KMS-11 (cell line): ENCODE results near the gene ADAM21.

ENCODE experiments used
- H2AFZ ChIP-seq: fragments of 200-600 bp; sonication (generic); 2 replicates; pipeline ENCODE4 v1.6.1; 2016; ENCODE audit warnings: antibody characterized with exemption, mixed run types, low read depth
- H3K27ac ChIP-seq: fragments of 200-600 bp; sonication (generic); 2 replicates; pipeline ENCODE4 v1.6.1; 2016; ENCODE audit warnings: mild to moderate bottlenecking, mixed run types
- H3K27me3 ChIP-seq: fragments of 200-600 bp; sonication (generic); 2 replicates; pipeline ENCODE4 v1.6.1; 2017; ENCODE audit warnings: mild to moderate bottlenecking, low read depth, mixed run types, moderate library complexity; ENCODE audit not compliant: insufficient read depth
- H3K36me3 ChIP-seq: fragments of 200-600 bp; sonication (generic); 2 replicates; pipeline ENCODE4 v1.6.1; 2017; ENCODE audit warnings: mild to moderate bottlenecking, mixed run types; ENCODE audit not compliant: insufficient read depth
- H3K4me1 ChIP-seq: fragments of 200-600 bp; sonication (generic); 2 replicates; pipeline ENCODE4 v1.6.1; 2016; ENCODE audit warnings: mild to moderate bottlenecking, low read depth, mixed run types; ENCODE audit not compliant: poor library complexity, severe bottlenecking
- H3K4me2 ChIP-seq: fragments of 200-600 bp; sonication (generic); 2 replicates; pipeline ENCODE4 v1.7.0; 2016; ENCODE audit warnings: mild to moderate bottlenecking, mixed run types
- H3K4me3 ChIP-seq: fragments of 200-600 bp; sonication (generic); IDR thresholded peaks from 2 replicates; pipeline ENCODE4 v1.6.1; 2017; ENCODE audit warnings: low read depth, low read length, mixed read lengths; ENCODE audit not compliant: insufficient read depth
- H3K79me2 ChIP-seq: fragments of 200-600 bp; sonication (generic); 2 replicates; pipeline ENCODE4 v1.6.1; 2016; ENCODE audit warnings: low read depth, mixed run types; ENCODE audit not compliant: insufficient read depth
- H3K9ac ChIP-seq: fragments of 200-600 bp; sonication (generic); 2 replicates; pipeline ENCODE4 v1.6.1; 2016; ENCODE audit warnings: mild to moderate bottlenecking, mixed run types
- H4K20me1 ChIP-seq: fragments of 200-600 bp; sonication (generic); 2 replicates; pipeline ENCODE4 v1.6.1; 2016; ENCODE audit warnings: mild to moderate bottlenecking, mixed run types; ENCODE audit not compliant: insufficient read depth
- CTCF ChIP-seq: fragments of 200-600 bp; sonication (generic); conservative IDR thresholded peaks from 2 replicates; pipeline ENCODE4 v1.6.1; 2017; ENCODE audit warnings: low read depth, mild to moderate bottlenecking, antibody characterized with exemption, low read length, moderate library complexity, mixed read lengths

The ADAM21 gene

GRCh38 chr14:70436867-70437266 is 15.1 kb upstream of the ADAM21 start:
- H2AFZ ChIP-seq, result no peak overlapping the region
- H3K79me2 ChIP-seq, result no peaks in the 10 kb centered on the region
- no peak overlapping the region for H3K4me2 ChIP-seq
- no peak overlapping the region for H3K9ac ChIP-seq
- H3K27me3 ChIP-seq, result no peaks in the 10 kb centered on the region
- H3K4me1 ChIP-seq, result no peaks in the 10 kb centered on the region
- TF ChIP-seq CTCF, result no peak
- H3K27ac ChIP-seq, result no peak overlapping the region
- no peaks in the 10 kb centered on the region for H4K20me1 ChIP-seq
- H3K36me3 ChIP-seq, result no peaks in the 10 kb centered on the region
- H3K4me3 ChIP-seq, result no peak overlapping the region

GRCh38 chr14:70441641-70442040 is 10.3 kb upstream of the ADAM21 start:
- no peak for TF ChIP-seq CTCF
- no peaks in the 10 kb centered on the region for H3K4me1 ChIP-seq
- no peaks in the 10 kb centered on the region for H3K27me3 ChIP-seq

DNA sequence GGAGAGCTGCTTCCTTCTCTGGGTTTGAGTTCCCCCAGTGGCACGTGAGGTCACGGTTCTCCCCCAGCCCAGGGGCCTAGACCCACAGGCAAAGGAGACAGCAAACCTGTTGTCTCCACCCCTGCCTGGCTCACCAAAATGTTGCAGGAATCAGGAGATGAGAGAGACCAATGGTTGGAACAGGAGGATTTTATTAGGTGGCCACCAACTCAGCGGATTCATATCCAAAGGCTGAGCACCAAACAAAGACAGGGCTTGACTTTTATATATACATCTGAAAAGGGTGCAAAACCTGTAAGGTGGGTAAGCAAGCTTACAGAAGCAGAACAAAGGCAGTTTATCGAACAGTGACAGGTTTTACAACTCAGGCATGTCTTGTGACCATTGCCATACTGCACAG is 9.2 kb upstream of the ADAM21 start:
- Histone ChIP-seq H3K4me3 (no peak overlapping the region), H4K20me1 (no peaks in the 10 kb centered on the region), H3K9ac (no peak overlapping the region), H3K36me3 (no peaks in the 10 kb centered on the region), H3K4me1 (no peaks in the 10 kb centered on the region), H2AFZ (no peak overlapping the region), H3K4me2 (no peak overlapping the region), H3K27me3 (no peaks in the 10 kb centered on the region), H3K27ac (no peak overlapping the region), H3K79me2 (no peaks in the 10 kb centered on the region)
- no peak for TF ChIP-seq CTCF

More at GRCh38 chr14:70441641-70442040, 10.3 kb upstream of the ADAM21 start:
- Histone ChIP-seq H3K79me2 (no peaks in the 10 kb centered on the region), H3K4me3 (no peak overlapping the region), H3K36me3 (no peaks in the 10 kb centered on the region), H3K4me2 (no peak overlapping the region), H4K20me1 (no peaks in the 10 kb centered on the region), H3K27ac (no peak overlapping the region), H3K9ac (no peak overlapping the region), H2AFZ (no peak overlapping the region)

- Histone ChIP-seq H3K4me1 (no peaks in the 10 kb centered on the region), H4K20me1 (no peaks in the 10 kb centered on the region), H3K27me3 (no peaks in the 10 kb centered on the region), H3K79me2 (no peaks in the 10 kb centered on the region), H3K4me3 (no peak overlapping the region), H3K36me3 (no peaks in the 10 kb centered on the region), H3K4me2 (no peak overlapping the region), H2AFZ (no peak overlapping the region), H3K27ac (no peak overlapping the region), H3K9ac (no peak overlapping the region)
- no peak for TF ChIP-seq CTCF
Observed at GRCh38 chr14:70448633-70449340, 3.2 kb upstream of the ADAM21 start.
